Measurements from ENCODE around the gene SPEG.

DNA sequence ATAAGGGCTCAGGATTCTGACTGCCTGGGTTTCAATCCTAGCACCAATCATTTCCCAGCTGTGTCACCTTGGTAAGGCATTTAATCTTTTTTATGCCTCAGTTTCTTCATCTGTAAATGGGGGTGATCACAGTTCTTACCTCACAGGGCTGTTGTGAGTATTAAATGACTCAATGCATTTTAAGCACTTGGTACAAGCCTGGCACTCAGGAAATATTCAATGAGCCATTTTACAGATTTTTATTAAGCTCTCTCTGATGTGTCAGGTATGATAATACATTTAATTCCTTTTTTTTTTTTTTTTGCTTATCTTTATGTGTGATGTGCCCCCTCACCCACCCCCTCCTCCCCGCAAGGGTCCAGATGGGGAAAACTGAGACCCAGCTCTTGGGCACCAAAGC is 12.0 kb downstream of the SPEG start:
- no peak for TF ChIP-seq POLR2AphosphoS5 (IDR thresholded peaks at IDR 0.05; ENCODE audit: low read depth, low read length)
- TF ChIP-seq REST (IDR thresholded peaks at IDR 0.05; ENCODE audit: low read depth) = no peak
- TF ChIP-seq POLR2A (IDR thresholded peaks at IDR 0.05; ENCODE audit: borderline replicate concordance, extremely low read depth, insufficient read depth, insufficient read length) = no peak
- TF ChIP-seq, protein P1, sequence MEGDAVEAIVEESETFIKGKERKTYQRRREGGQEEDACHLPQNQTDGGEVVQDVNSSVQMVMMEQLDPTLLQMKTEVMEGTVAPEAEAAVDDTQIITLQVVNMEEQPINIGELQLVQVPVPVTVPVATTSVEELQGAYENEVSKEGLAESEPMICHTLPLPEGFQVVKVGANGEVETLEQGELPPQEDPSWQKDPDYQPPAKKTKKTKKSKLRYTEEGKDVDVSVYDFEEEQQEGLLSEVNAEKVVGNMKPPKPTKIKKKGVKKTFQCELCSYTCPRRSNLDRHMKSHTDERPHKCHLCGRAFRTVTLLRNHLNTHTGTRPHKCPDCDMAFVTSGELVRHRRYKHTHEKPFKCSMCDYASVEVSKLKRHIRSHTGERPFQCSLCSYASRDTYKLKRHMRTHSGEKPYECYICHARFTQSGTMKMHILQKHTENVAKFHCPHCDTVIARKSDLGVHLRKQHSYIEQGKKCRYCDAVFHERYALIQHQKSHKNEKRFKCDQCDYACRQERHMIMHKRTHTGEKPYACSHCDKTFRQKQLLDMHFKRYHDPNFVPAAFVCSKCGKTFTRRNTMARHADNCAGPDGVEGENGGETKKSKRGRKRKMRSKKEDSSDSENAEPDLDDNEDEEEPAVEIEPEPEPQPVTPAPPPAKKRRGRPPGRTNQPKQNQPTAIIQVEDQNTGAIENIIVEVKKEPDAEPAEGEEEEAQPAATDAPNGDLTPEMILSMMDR (IDR thresholded peaks at IDR 0.05 in 2 of 3, conservative IDR thresholded peaks at IDR 0.05 in 1 of 3; ENCODE audit: borderline replicate concordance in 1 of 3, insufficient read depth in 1 of 3, low read depth in 2 of 3, low read length in 2 of 3) = no peak
- no peak for TF ChIP-seq ZNF274 (IDR thresholded peaks at IDR 0.05; ENCODE audit: low read depth, low read length)
- no peak for TF ChIP-seq EZH2 (IDR thresholded peaks at IDR 0.05)
- TF ChIP-seq YY1 (IDR thresholded peaks at IDR 0.05; ENCODE audit: extremely low read depth, insufficient replicate concordance, low read depth, low read length) = no peak
- TF ChIP-seq RAD21 (IDR thresholded peaks at IDR 0.05; ENCODE audit: low read depth) = no peak
- no peak for TF ChIP-seq EZH2phosphoT487 (IDR thresholded peaks at IDR 0.05; ENCODE audit: borderline replicate concordance)
- no peak for TF ChIP-seq SP1 (IDR thresholded peaks at IDR 0.05; ENCODE audit: low read depth)
- no peak for TF ChIP-seq SRF (IDR thresholded peaks at IDR 0.05; ENCODE audit: low read depth)
- no peak for TF ChIP-seq EGR1 (IDR thresholded peaks at IDR 0.05; ENCODE audit: low read depth)
- TF ChIP-seq MAX (IDR thresholded peaks at IDR 0.05) = no peak
- TF ChIP-seq JUND (IDR thresholded peaks at IDR 0.05) = no peak
